HG03378 (cell line): ENCODE measurements around the gene OSBPL3.

Experiments used
- ATAC-seq: cut with Tn5 transposase; IDR thresholded peaks from one replicate; pipeline ENCODE4 v1.9.1; 2021; ENCODE audit warnings: mild to moderate bottlenecking, moderate library complexity; ENCODE audit not compliant: unreplicated experiment

The OSBPL3 gene

DNA sequence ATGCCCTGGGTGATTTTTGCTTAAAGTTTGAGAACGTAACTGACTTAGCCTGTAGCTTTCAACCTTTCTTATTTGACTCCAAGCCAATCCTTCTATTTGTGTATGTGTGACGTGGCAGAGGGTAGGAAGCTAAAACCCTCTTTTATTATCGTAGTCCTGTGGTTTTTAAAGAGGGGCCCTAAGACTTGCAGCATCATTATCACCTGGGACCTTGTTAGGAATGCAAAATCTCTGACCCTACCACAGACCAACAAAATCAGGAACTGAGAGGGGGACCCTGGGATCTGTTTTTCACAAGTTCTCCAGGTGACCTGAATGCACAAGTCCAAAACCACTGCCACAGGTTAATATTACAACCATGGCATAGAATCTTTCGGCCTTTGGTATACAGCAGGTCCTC, 80.1 kb downstream of the OSBPL3 start:
- peak; percentile 52 for ATAC-seq

DNA sequence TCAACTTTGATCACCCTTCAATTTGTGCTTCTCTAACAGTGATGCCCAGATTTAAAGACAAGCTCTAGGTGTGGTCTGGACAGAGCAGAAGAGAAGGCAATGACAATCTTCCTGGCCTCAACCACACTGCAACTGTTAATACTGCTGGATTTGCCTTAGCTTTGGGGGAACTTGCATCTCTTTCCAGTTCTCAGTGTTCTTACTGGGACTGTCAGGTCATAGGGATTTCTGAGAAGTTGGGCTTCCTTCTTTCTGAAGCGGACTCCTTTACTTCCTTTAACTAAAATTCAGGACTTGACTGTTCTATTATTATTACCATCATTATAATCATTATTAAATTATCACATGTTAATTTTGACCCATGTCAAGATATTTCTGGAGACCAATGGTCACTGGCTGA, 80.8 kb downstream of the OSBPL3 start:
- ATAC-seq = no peak

DNA sequence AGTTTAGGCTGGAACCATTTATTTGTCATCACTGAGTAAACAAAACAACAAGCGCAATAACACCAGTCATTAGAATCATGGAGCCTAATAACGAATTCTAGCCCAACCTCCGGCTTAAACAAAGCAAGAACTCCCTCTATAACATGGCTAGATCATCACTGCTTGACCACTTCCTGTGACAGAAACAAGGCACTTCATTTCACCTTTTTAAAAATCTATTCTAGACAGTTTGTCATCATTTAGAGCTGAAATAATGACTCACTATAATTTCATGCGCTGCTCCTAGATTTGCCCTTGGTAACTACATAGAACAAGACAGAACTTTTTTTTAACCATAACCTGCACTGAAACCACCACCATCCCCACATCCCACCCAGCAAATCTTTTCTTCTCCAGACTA, 81.3 kb downstream of the OSBPL3 start:
- peak; percentile 47 for ATAC-seq

DNA sequence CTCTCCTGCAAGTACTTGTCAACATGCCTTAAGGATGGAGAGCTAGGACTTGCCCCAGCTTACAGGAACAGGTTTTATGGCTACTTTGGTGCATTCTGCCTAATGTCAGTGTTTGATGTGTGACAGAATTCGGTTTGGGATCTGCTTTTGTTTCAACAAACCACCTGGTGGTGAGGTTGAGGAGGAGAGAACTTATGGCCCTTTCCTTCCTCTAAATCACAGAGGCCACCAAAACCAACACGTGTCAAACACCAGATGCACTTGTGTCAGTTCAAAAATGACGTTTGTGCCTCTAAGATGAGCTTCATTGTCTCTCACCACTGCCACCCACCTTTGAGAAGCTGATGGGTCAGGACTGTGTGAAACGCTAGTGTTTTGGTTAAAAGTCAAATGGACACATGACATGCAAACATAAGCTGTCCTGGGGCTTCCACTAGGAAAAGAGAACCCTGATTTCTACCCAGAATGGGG, 83.9 kb downstream of the OSBPL3 start:
- ATAC-seq = peak; percentile 56

DNA sequence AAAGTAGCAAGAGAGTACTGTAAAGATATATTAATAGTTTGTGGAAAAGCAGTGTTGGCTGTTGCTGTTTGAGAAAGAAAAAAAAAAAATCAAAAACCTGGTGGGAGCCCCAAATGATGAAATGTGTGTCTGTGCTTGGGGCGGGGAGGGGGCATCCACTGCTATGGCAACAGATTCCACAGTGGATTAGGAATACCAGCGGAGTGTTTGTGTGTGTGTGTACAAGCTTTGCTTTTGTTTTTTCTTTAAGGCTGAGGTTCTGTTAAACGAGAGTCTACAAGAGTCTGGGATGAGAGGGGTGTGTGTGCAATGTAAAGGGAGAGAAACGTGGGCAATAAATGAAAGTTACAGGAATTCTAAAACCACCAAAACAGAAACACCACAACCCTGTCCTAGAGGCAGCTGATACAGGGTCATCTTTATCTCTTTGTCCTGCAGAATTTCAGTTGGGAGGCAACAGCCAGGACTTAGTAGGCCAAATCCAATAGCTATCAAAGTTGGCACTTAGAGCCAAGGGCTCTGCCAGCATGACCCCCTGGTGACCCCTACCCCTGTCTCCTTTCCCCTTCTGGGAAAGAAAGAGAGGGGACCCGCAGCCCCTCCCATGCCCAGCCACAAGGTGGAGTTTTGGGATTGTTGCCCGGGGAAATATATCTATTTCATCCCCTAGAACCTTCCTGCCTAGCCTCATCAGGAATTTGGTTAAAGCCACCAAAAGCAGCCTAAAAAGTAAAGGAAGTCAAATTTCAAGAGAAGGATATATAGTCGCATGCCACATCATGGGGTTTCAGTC, 85.4 kb downstream of the OSBPL3 start:
- no peak for ATAC-seq

DNA sequence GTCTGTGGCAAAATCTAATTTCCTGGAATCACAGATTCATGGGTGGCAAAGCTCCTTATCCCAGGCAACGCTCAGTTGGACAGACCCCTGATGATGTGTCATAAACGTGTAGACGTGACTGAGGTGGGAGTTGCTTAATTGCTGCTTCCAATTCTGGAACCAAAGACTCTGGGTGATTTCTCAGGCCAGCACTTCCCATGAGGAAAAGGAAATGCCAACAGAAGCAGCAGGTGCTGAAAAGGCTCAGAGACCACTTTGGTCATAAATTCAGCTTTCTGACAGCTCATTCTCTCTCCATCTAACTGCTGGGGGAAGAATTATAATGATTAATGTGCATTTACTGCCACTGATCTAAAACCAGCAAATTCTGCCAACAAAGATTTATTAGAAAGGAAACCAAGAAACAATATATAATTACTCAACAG, 88.7 kb downstream of the OSBPL3 start:
- ATAC-seq = no peak

DNA sequence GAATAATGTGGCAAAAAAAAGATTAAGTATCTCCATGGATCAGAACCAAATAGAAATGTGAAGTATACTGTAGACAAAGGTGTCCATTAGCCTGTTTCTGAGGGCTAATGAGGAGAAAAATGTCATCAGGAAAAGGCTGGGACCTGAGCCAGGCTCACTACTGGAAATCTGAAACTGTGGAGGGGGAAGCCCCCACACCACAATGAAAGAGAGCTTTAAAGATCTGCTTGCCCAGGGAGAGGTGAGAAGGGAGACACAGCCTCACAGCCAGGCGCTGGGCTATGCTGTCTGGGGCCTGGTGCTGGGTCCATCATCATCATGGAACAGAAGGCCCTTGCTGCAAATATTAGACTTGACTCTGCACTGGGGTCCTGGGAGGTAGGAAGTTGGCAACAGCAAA, 90.4 kb downstream of the OSBPL3 start:
- ATAC-seq = no peak

DNA sequence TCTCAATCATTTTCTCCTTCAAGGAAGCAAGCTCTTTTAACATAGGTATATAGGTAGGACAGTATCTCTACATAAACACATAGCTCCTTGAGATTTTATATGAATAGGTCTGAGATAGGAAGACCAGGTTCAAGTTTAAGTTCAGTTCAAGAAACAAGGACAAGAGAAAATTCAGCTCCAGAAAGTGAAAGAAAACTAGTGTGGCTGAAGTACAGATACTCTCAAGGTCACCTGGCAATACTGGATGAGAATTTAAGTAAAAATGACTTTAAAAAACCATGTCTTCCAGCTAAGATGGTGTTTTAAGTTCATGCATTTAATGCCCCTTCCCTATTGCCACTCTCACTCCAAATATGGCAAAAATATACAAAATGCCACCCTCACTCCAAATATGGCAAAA, 91.3 kb downstream of the OSBPL3 start:
- ATAC-seq = no peak

DNA sequence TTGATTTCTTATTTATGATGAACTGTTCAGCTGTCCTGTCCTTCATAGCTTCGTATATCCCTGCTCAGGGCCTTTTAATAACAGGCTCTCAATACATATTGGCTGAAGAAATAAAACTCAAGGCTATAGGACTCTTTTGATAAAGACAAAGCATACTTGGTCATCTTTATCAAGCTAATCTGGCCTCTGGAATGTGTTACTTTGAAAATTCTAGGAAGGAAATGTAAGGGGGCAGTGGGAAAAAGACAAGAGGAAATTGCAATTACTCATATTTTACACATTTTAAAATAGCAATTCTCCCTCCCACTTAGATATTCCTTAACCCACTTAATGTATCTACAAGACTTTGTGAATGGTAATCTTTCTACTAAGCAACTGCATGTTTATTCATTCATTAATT, 94.3 kb downstream of the OSBPL3 start:
- no peak for ATAC-seq

DNA sequence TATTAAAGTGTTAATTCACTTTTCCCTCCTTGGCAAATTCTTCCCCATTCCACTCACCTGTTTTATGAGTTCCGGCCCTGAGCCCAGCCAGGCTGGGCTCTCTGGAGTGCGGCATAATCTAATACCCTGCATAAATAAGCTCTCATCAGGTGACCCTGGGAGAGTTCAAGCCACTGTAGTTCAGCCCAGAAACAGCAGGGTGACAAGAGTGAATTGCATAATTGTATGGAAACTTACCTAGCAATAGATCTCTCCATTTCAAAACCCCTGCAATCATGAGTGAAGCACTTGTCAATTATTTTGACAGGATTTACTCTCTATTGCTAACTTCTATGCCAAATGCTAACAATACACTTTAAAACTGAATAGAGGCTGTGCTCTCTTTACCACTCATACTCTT, 94.7 kb downstream of the OSBPL3 start:
- ATAC-seq = no peak

DNA sequence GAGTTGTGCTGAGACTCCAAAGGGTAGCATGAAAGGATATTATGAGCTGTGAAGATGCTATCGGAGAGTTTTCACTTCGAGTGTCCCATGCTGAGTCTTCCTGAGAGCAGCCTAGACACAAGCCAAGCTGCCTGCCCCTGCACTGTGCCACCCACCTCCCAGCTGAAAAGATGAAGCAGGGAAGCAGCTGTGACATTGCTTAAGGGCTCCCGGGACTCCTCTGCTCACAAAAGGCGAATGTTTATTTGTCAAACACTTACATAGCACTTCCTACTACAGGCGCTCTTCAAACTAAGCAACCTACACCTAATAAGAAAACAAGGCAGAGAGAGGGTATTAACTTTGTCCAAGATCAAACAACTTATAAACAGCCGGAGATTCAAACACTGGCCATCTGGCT, 95.6 kb downstream of the OSBPL3 start:
- ATAC-seq = no peak

DNA sequence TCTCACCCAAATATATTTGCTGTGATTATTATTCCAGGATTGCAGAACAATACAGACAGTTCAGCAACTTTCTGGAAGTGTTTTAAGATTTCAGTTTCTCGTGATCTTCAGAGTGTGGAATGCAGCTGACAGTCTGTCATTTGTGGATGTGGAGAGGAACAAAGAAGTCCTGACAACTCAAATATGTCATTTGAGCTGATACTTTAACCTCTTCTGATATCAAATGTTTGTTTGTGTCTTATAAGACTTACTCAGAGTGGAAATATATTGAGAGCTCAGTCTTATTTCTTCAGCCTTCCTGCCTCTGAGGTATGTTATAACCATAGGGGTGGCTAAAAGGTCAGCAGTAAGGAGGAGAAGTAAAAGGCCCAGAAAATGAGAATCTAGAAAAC, 96.4 kb downstream of the OSBPL3 start:
- no peak for ATAC-seq

DNA sequence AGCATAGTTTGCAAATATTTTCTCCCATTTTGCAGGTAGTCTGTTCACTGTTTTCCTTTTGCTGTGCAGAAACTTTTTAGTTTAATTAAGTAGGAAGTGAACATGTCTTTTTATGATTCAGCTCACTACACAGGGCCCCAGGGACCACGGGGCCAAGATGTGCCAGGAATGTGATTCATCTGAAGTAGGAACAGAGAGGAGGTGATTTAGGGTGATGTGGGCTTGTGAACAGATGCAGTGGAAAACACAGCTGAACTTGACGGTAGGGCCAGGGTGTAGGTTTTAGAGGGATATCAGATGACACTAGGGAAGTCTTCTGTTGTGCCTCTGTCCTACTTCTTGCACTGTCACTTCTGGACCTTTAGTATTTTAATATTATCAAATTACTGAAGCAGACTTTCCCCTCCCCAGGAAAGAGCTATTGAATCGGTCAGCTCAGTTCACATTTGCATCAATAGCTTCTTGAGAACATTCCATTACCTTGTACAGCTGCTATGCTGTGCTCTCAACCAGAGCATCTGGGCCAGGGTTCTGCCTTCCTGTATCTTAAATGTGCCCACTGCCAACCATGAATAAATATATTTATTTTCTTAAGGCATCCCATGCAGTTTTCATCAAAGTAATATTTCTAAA, 96.9 kb downstream of the OSBPL3 start:
- ATAC-seq = no peak

DNA sequence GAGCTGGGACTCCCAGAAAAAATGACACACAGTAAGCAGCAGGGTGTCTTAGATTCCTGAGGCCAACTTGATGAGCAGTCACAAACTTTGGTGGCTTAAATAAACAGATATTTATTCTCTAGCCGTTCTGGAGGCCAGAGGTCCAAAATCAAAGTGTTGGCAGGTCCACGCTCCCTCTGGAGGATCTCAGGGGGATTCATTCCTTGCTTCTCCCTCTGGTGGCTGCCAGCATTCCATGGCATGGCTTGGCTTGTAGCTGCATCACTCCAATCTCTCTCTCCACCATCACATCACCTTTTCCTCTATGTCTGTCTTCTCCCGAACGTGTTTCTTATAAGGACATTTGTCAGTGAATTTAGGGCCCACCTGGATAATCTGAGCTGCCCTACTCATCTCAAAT, 98.4 kb downstream of the OSBPL3 start:
- no peak for ATAC-seq

DNA sequence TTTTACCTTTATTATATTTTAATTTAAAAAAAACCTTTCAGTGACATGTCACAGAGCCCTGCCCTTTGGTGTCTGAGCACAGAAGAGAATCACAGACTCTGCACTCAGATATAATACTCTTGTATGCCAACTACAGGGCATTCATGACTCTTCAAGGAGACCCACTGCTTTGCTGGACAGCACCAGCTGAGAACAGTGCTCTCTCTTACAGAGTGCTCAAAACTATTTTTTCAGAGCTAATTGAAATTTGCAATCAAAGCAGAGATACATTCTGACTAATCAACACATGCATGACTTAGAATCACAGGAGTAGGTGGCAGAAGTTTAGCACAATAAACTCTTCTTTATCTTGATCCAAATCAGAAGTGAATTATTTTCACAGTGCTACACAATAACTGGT, 99.1 kb downstream of the OSBPL3 start:
- ATAC-seq = no peak

DNA sequence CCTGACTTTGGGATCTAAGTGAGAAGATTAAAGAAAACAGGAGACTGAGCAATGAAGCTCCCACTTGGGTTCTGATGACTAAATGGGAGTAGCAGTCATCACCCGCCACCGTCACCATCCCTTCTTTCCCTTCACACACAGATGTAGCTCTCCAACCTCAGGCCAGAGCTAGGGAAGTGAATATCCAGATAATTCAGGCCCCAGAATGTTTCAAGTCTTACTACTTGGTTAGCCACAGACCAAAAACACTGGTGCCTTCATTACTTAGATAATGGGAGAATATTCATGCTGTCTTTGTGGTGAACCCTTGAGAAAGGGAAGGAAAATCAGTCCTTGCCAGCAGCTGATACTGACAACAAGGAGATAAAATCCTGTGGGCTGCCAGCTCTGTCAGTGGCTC, 100.7 kb downstream of the OSBPL3 start:
- ATAC-seq = no peak

DNA sequence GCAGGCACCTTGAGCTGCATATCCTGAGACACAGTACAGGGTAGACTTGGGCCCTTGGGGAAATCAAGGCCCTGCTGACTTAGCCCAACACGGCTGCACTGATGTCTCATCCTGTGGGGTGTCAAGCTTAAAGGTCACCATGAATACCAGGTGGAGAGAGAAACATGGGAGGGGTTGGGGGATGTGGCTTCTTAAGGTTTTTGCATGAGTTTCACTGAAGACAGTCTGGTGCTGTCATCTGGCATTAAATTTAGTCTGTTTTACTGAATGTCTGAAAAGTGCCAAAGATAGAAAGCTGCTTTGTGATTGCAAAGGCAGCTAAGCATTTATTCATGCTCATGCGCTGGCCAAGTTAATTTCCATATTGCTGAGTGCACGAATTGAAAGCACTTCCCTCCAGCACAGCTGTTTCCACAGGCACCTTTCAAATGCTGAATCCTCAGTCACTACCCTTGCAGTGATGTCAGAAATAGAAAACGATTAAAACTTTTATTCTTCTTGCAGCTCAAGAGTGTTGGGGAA, 102.1 kb downstream of the OSBPL3 start:
- ATAC-seq = peak; percentile 77

DNA sequence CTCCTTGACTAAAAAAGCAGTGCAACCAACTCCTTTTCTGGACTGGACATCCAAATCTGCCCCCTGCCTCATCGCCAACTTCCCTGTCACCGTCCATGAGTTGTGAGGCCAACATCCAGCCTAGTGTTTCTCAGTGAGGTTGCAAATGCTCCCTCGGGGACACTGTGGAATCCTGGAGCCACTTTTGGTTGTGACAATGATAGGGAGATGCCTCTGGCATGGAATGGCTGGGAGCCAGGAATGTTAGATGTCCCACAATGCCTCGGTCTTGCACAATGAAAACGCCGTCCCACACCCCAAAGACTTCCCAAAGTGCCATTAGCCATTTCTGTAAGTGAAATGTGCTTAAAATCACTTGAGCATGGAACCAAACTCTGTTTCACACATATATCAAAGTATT, 105.2 kb downstream of the OSBPL3 start:
- ATAC-seq = no peak

DNA sequence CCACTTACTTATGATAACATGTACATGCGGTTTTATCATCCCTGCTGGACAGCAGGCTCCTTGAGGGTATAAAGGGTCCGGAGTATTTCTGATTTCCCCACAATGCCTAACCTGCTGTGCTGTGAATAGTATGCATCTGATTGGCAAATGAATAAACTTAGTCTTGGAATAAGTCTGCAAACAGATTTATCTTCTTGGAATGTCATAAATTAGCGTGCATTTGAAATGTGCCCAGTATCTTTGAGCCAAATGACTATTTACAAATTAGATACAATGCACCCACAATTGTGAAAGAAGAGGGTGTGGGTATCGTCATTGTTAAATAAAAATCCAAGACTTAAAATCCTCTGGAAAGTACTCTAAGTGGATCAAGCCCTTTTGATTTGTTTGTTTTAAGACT, 106.0 kb downstream of the OSBPL3 start:
- no peak for ATAC-seq

DNA sequence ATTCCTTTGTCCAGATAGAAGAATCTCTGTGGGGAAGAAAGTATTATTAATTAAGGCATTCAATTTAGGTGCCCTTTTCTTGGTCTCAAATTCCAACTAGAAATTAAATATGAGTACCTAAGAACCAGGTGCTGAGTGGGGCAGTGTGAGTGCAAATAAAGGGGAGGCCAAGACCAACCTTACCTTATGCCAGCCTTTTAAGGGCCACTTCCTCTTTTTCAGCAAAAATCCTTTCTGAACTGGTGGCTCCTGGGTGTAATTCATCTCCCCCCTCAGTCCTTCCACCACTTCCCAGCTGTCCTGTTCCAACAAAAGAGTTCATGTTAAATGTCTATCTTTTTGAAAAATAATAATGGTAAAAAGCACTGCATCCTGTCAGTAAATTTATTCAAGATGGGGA, 108.2 kb downstream of the OSBPL3 start:
- no peak for ATAC-seq

DNA sequence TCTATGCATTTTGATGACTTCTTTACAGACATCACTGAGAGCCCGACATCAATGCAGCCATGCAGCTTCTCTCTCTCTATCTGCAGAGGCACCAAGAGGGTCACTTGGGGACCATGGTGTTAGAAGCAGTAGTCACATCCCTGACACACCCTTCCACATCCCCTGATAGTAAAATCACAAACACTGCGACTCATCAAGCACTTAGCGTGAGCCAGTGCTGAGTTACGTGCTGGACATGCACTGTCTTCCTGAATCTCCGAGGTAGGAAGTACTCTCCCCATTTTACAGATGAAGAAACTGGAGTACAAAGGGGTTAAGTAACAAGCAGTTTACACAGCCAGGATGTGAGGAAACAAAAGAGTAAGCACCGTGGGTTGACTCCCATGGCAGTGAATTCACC, 109.2 kb downstream of the OSBPL3 start:
- ATAC-seq = no peak

DNA sequence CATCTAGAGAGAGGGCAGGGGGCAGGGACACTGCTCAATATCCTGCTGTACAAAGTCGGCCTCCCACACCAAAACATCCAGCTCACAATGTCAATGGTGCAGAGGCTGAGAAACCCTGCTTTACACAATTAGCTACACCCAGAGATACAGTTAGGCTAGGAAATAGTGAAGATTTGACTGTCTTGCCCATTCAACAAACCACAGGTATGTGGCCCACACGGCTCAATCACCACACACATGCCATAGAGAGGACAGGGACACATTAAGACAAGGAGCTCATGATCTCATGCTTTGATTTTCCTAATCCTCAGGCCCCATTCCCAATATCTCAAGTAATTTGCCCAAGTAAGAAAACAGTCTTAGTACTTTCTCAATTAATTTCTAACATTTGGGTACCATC, 110.4 kb downstream of the OSBPL3 start:
- ATAC-seq = no peak
